PC-3 (cell line): ENCODE measurements around the gene MPC2.

Experiments used
- EZH2 ChIP-seq: fragments of 300-600 bp; sonication (generic); IDR thresholded peaks from one replicate; pipeline ENCODE4 v1.6.1; 2017; ENCODE audit warnings: antibody characterized with exemption, mild to moderate bottlenecking, low read length; ENCODE audit not compliant: unreplicated experiment
- EZH2phosphoT487 ChIP-seq: fragments of 300-600 bp; sonication (generic); IDR thresholded peaks from 2 replicates; pipeline ENCODE4 v1.6.1; 2018; ENCODE audit warnings: mild to moderate bottlenecking, antibody characterized with exemption, low read length, borderline replicate concordance
- TF ChIP-seq, protein P1 (sequence below): fragments of 300-600 bp; sonication (generic); conservative IDR thresholded peaks from 2 replicates; pipeline ENCODE4 v1.5.1; 2017; ENCODE audit warnings: antibody characterized with exemption, low read depth, mild to moderate bottlenecking, low read length

DNA sequence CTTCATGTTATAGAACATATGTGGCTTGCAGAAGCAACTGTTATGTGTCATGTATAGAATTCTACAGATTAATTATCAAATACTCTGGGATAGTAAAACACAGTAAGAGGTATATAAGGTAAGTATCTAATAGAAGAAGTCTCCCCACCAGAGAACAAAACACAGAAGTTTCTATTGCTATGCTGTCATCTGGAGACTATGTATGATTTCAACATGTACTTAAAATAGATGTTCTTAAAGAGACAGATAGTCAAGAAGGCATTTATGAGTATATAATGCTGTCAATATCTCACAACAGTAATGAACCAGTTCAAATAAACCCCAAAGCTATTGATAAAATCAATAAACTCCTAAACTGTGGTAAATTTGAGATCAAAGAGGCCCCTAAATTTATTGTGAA lies 14.8 kb downstream of the MPC2 start:
- TF ChIP-seq, protein P1, sequence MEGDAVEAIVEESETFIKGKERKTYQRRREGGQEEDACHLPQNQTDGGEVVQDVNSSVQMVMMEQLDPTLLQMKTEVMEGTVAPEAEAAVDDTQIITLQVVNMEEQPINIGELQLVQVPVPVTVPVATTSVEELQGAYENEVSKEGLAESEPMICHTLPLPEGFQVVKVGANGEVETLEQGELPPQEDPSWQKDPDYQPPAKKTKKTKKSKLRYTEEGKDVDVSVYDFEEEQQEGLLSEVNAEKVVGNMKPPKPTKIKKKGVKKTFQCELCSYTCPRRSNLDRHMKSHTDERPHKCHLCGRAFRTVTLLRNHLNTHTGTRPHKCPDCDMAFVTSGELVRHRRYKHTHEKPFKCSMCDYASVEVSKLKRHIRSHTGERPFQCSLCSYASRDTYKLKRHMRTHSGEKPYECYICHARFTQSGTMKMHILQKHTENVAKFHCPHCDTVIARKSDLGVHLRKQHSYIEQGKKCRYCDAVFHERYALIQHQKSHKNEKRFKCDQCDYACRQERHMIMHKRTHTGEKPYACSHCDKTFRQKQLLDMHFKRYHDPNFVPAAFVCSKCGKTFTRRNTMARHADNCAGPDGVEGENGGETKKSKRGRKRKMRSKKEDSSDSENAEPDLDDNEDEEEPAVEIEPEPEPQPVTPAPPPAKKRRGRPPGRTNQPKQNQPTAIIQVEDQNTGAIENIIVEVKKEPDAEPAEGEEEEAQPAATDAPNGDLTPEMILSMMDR = no peak
- TF ChIP-seq EZH2 (no peak), EZH2phosphoT487 (no peak)
